Large intestine (tissue), 12 donors: ENCODE data around the gene GIPC1. TPM values are rescaled to one million over a fixed set of nuclear protein-coding genes. Genes with fewer than 3 reads are reported as not detected.
"Not testable (repeated sequence)": the region's sequence is repeated elsewhere in the genome, so short reads cannot be mapped to it uniquely, and the experiment has no call there.

ENCODE experiments used
- DNase-seq, 2 donors: peaks; one replicate each; pipeline versions ENCODE4 v3.0.0 to v3.0.0-alpha.2; 2013
- H3K27ac ChIP-seq: one replicate; pipeline ENCODE4 v1.5.1; 2013; ENCODE audit warnings: low read length
- H3K27me3 ChIP-seq: 2 replicates; pipeline ENCODE4 v1.6.1; 2013; ENCODE audit warnings: low read length; ENCODE audit not compliant: control insufficient read depth, insufficient read depth
- H3K36me3 ChIP-seq: 2 replicates; pipeline ENCODE4 v1.6.1; 2013; ENCODE audit warnings: low read length; ENCODE audit not compliant: control insufficient read depth, insufficient read depth
- H3K4me1 ChIP-seq: one replicate; pipeline ENCODE4 v1.6.1; 2013; ENCODE audit warnings: low read length; ENCODE audit not compliant: control insufficient read depth, insufficient read depth
- H3K4me3 ChIP-seq: one replicate; pipeline ENCODE4 v1.5.1; 2013; ENCODE audit warnings: low read length
- H3K9me3 ChIP-seq: one replicate; pipeline ENCODE4 v1.6.1; 2013; ENCODE audit warnings: mild to moderate bottlenecking, low read depth, low read length, moderate library complexity; ENCODE audit not compliant: control insufficient read depth
- WGBS: methylation state at CpG from one replicate; pipeline ENCODE4 v1.1.5; 2013; ENCODE audit warnings: low lambda C conversion rate; ENCODE audit not compliant: insufficient coverage; 5-methylcytosine and 5-hydroxymethylcytosine counted together
- long read RNA-seq, 11 donors: transcript quantifications; one replicate each; lab custom pipeline, GENCODE V29; 2026
- polyA plus RNA-seq: library from polyadenylated mRNA; unstranded; fragments of 120-200 nt; gene quantifications from one replicate; pipeline ENCODE4 v1.2.1, GENCODE V29; 2013

The GIPC1 gene
- 43.7 TPM for polyA plus RNA-seq
- long read RNA-seq, donor 1, transcript GIPC1-203 (9 exons, 1,926 nt): major isoform, 9 of 11 reads
- long read RNA-seq, donor 1, partial matches to known transcripts: 0 of 11 reads
- long read RNA-seq, donor 1, other reads (novel, unspliced or antisense): 0 of 11 reads
- long read RNA-seq, donor 2, transcript GIPC1-205 (8 exons, 1,386 nt): minor isoform, 7 of 39 reads
- long read RNA-seq, donor 2, transcript GIPC1-203 (9 exons, 1,926 nt): major isoform, 13 of 39 reads
- long read RNA-seq, donor 2, partial matches to known transcripts: 11 of 39 reads
- long read RNA-seq, donor 2, other reads (novel, unspliced or antisense): 0 of 39 reads
- long read RNA-seq, donor 3: 0 reads
- long read RNA-seq, donor 4: 0 reads
- long read RNA-seq, donor 5, transcript GIPC1-205 (8 exons, 1,386 nt): major isoform, 8 of 15 reads
- long read RNA-seq, donor 5, partial matches to known transcripts: 0 of 15 reads
- long read RNA-seq, donor 5, other reads (novel, unspliced or antisense): 0 of 15 reads
- long read RNA-seq, donor 6, transcript GIPC1-205 (8 exons, 1,386 nt): minor isoform, 5 of 33 reads
- long read RNA-seq, donor 6, transcript GIPC1-203 (9 exons, 1,926 nt): major isoform, 13 of 33 reads
- long read RNA-seq, donor 6, partial matches to known transcripts: 12 of 33 reads
- long read RNA-seq, donor 6, other reads (novel, unspliced or antisense): 0 of 33 reads
- long read RNA-seq, donor 7, partial matches to known transcripts: 0 of 6 reads
- long read RNA-seq, donor 7, other reads (novel, unspliced or antisense): 0 of 6 reads
- long read RNA-seq, donor 8, transcript GIPC1-205 (8 exons, 1,386 nt): minor isoform, 9 of 50 reads
- long read RNA-seq, donor 8, transcript GIPC1-203 (9 exons, 1,926 nt): major isoform, 11 of 50 reads
- long read RNA-seq, donor 8, partial matches to known transcripts: 30 of 50 reads
- long read RNA-seq, donor 8, other reads (novel, unspliced or antisense): 0 of 50 reads
- long read RNA-seq, donor 9, transcript GIPC1-203 (9 exons, 1,926 nt): major isoform, 6 of 11 reads
- long read RNA-seq, donor 9, partial matches to known transcripts: 0 of 11 reads
- long read RNA-seq, donor 9, other reads (novel, unspliced or antisense): 0 of 11 reads
- long read RNA-seq, donor 10, transcript GIPC1-203 (9 exons, 1,926 nt): major isoform, 9 of 21 reads
- long read RNA-seq, donor 10, transcript GIPC1-205 (8 exons, 1,386 nt): major isoform, 9 of 21 reads
- long read RNA-seq, donor 10, partial matches to known transcripts: 0 of 21 reads
- long read RNA-seq, donor 10, other reads (novel, unspliced or antisense): 0 of 21 reads
- long read RNA-seq, donor 11, transcript GIPC1-203 (9 exons, 1,926 nt): major isoform, 5 of 10 reads
- long read RNA-seq, donor 11, partial matches to known transcripts: 0 of 10 reads
- long read RNA-seq, donor 11, other reads (novel, unspliced or antisense): 0 of 10 reads

- Histone ChIP-seq H3K9me3 (no peaks in the 10 kb centered on the region), H3K4me1 (peaks cover 26% of the 10 kb centered on the region), H3K36me3 (peaks cover 4% of the 10 kb centered on the region), H3K27ac (peak within 1 kb of the TSS; percentile 78), H3K4me3 (peak within 1 kb of the TSS; percentile 66), H3K27me3 (no peaks in the 10 kb centered on the region)
- WGBS: no CpG with 5 or more reads among the region's 71 CpGs
- peak; percentile 98 to 100 for DNase-seq
Measured at GRCh38 chr19:14496029-14496833, at the start of gene GIPC1. Gene GIPC1 (minus strand): TSS chr19:14496127. CDS start chr19:14482976, 13,151 bp downstream.

DNA sequence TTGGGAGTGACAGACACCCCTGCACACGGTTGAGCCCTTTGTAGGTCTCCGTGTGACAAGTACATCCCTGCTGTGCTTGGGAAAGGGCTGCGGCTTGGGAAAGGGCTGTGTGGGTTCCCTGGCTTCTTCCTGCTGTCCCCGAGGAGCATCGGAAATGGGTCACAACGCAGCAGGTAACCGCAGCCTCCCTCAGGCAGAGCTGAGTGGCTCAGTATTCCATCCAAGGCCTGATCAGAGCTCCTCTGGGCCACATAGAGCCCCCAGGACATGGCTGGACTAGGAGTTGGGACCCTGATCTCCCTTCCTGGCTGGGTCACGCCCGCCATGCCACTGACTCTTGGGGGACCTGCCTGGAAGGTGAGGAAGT lies 49.8 kb upstream of the GIPC1 start:
- H3K4me1 ChIP-seq: peaks cover 8% of the 10 kb centered on the region
- no peak overlapping the region for H3K4me3 ChIP-seq
- H3K36me3 ChIP-seq: peaks cover 23% of the 10 kb centered on the region
- DNase-seq: no peak
- no peaks in the 10 kb centered on the region for H3K9me3 ChIP-seq
- H3K27ac ChIP-seq: no peak overlapping the region
- no peaks in the 10 kb centered on the region for H3K27me3 ChIP-seq
- no CpG with 5 or more reads among the region's 9 CpGs for WGBS

GRCh38 chr19:14544977-14545715 lies 49.2 kb upstream of the GIPC1 start:
- WGBS: 100% methylated on average over 1 of the region's 21 CpGs
- peaks cover 19% of the 10 kb centered on the region for H3K36me3 ChIP-seq
- H3K9me3 ChIP-seq: no peaks in the 10 kb centered on the region
- H3K27ac ChIP-seq: no peak overlapping the region
- DNase-seq: no peak
- no peaks in the 10 kb centered on the region for H3K27me3 ChIP-seq
- H3K4me3 ChIP-seq: no peak overlapping the region
- peaks cover 3% of the 10 kb centered on the region for H3K4me1 ChIP-seq

- H3K9me3 ChIP-seq: no peaks in the 10 kb centered on the region
- no peak overlapping the region for H3K4me3 ChIP-seq
- H3K27me3 ChIP-seq: no peaks in the 10 kb centered on the region
- H3K27ac ChIP-seq: no peak overlapping the region
- peaks cover 18% of the 10 kb centered on the region for H3K36me3 ChIP-seq
- no CpG with 5 or more reads among the region's 5 CpGs for WGBS
- no peak for DNase-seq
- H3K4me1 ChIP-seq: no peaks in the 10 kb centered on the region
Measured at GRCh38 chr19:14544047-14544446, 48.1 kb upstream of the GIPC1 start.

GRCh38 chr19:14542711-14543328 lies 46.9 kb upstream of the GIPC1 start:
- peak in 1 of 2 donors; percentile 43 for DNase-seq
- Histone ChIP-seq H3K27ac (no peak overlapping the region), H3K4me3 (no peak overlapping the region), H3K4me1 (peaks cover 4% of the 10 kb centered on the region), H3K9me3 (no peaks in the 10 kb centered on the region), H3K27me3 (no peaks in the 10 kb centered on the region), H3K36me3 (peaks cover 13% of the 10 kb centered on the region)
- WGBS: no CpG with 5 or more reads among the region's 7 CpGs

DNA sequence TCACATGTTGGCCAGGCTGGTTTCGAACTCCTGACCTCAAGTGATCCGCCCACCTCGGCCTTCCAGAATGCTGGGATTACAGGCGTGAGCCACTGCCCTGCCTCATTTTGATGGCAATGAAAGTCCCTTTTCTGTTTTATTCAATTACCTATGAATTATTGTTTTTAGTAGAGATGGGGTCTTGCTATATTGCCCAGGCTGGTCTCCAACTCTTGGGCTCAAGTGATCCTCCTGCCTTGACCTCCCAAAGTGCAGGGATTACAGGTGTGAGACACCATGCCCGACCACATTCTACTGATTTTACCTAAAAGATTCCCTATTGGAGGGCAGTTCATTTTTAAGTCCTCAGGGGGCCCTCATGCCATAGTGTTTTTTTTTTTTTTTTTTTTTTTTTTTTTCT lies 46.1 kb upstream of the GIPC1 start:
- H3K9me3 ChIP-seq, H3K4me1 ChIP-seq, DNase-seq, H3K27ac ChIP-seq, H3K4me3 ChIP-seq, H3K27me3 ChIP-seq: not testable (repeated sequence)
- H3K36me3 ChIP-seq: peaks cover 13% of the 10 kb centered on the region
- no CpG with 5 or more reads among the region's 5 CpGs for WGBS

GRCh38 chr19:14540741-14541525 lies 45.0 kb upstream of the GIPC1 start:
- Histone ChIP-seq H3K27me3 (no peaks in the 10 kb centered on the region), H3K36me3 (peaks cover 13% of the 10 kb centered on the region), H3K4me3 (no peak overlapping the region), H3K4me1 (peaks cover 12% of the 10 kb centered on the region), H3K27ac (no peak overlapping the region), H3K9me3 (no peaks in the 10 kb centered on the region)
- WGBS: no CpG with 5 or more reads among the region's 19 CpGs
- no peak for DNase-seq

DNA sequence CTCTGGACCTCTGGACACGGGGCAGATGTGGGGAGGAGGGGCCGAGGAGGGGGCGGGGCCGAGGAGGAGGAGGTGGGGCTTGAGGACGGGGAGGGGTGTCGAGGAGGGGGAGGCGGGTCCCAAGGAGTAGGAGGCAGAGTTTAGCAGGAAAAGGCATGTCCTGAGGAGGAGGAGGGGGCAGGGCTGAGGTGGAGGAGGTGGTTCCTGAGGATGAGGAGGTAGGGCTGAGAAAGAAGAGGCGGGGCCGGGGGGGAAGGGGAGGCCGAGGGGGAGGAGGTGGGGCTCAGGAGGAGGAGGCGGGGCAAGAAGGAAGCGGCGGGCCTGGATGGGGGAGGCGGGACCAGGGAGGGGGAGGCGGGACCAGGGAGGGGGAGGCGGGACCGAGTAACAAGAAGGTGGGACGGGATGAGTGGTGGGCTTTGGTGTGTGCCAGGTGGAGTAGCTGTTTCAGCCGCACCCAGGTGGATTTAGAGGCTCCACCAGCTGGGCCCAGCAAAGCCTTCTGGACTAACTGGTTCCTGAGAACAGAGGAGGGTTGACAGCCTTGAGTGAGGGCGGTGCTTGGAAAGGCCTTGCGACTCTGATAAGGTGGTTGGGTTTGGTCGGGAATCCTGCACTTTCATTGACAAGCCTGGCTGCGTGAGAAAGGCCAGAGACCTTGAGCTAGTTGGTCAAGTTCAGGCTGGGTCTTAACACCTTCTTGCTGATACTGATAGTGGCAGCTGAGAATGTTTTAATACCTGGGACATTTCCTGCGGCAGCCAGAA lies 41.2 kb upstream of the GIPC1 start:
- Histone ChIP-seq H3K4me3 (peak overlapping the region; percentile 36), H3K27me3 (no peaks in the 10 kb centered on the region), H3K9me3 (no peaks in the 10 kb centered on the region), H3K27ac (peak overlapping the region; percentile 80), H3K36me3 (peaks cover 10% of the 10 kb centered on the region), H3K4me1 (peaks cover 15% of the 10 kb centered on the region)
- DNase-seq: peak; percentile 86 to 94
- WGBS: 29% methylated on average over 1 of the region's 24 CpGs
